Nephron progenitor cell (in vitro differentiated cells): Measurements from ENCODE around the gene SPATA31D4.

ENCODE experiments used
- DNase-seq: peaks from one replicate; pipeline ENCODE4 v3.0.0; 2021
- H3K27ac Mint-ChIP-seq: 2 replicates; pipeline ENCODE4 v1.8.0; 2021; ENCODE audit warnings: mild to moderate bottlenecking, moderate library complexity, mixed read lengths
- H3K27me3 Mint-ChIP-seq: 2 replicates; pipeline ENCODE4 v1.8.0; 2021; ENCODE audit warnings: mild to moderate bottlenecking, low read depth, mixed read lengths; ENCODE audit not compliant: poor library complexity
- H3K36me3 Mint-ChIP-seq: 2 replicates; pipeline ENCODE4 v1.8.0; 2021; ENCODE audit warnings: low read depth, mixed read lengths
- H3K4me1 Mint-ChIP-seq: 2 replicates; pipeline ENCODE4 v1.8.0; 2021; ENCODE audit warnings: mixed read lengths
- H3K4me3 Mint-ChIP-seq: 2 replicates; pipeline ENCODE4 v1.8.0; 2021; ENCODE audit warnings: mild to moderate bottlenecking, moderate library complexity, mixed read lengths
- H3K9me3 Mint-ChIP-seq: 2 replicates; pipeline ENCODE4 v1.8.0; 2021; ENCODE audit warnings: mild to moderate bottlenecking, moderate library complexity, mixed read lengths
- TF ChIP-seq, protein P1 (sequence below): fragments of 200-600 bp; sonication (generic); IDR thresholded peaks from 2 replicates; pipeline ENCODE4 v1.5.0; 2021; ENCODE audit warnings: antibody characterized with exemption

Gene SPATA31D4

DNA sequence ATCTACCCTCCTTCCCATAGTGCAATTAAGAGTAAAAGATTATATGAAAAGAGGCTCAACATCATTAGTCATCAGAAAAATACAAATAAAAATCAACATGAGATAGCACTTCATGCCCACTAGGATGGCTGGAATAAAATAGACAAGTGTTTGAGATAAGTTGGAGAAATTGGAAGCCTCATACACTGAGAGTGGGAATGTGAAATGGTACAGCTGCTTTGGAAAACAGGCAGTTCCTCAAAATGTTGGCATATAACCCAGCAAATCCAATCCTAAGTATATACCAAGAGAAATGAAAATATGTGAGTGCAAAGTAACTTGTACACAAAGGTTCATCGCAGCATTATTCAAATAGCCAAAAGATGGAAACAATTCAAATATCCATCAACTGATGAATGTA lies 24.9 kb downstream of the SPATA31D4 start:
- H3K9me3 Mint-ChIP-seq = peaks cover 48% of the 10 kb centered on the region
- TF ChIP-seq, protein P1, sequence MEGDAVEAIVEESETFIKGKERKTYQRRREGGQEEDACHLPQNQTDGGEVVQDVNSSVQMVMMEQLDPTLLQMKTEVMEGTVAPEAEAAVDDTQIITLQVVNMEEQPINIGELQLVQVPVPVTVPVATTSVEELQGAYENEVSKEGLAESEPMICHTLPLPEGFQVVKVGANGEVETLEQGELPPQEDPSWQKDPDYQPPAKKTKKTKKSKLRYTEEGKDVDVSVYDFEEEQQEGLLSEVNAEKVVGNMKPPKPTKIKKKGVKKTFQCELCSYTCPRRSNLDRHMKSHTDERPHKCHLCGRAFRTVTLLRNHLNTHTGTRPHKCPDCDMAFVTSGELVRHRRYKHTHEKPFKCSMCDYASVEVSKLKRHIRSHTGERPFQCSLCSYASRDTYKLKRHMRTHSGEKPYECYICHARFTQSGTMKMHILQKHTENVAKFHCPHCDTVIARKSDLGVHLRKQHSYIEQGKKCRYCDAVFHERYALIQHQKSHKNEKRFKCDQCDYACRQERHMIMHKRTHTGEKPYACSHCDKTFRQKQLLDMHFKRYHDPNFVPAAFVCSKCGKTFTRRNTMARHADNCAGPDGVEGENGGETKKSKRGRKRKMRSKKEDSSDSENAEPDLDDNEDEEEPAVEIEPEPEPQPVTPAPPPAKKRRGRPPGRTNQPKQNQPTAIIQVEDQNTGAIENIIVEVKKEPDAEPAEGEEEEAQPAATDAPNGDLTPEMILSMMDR = no peak
- no peak overlapping the region for H3K27ac Mint-ChIP-seq
- peaks cover 15% of the 10 kb centered on the region for H3K27me3 Mint-ChIP-seq
- no peak for DNase-seq
- H3K36me3 Mint-ChIP-seq = peaks cover 15% of the 10 kb centered on the region
- H3K4me3 Mint-ChIP-seq = no peak overlapping the region
- H3K4me1 Mint-ChIP-seq = no peaks in the 10 kb centered on the region

DNA sequence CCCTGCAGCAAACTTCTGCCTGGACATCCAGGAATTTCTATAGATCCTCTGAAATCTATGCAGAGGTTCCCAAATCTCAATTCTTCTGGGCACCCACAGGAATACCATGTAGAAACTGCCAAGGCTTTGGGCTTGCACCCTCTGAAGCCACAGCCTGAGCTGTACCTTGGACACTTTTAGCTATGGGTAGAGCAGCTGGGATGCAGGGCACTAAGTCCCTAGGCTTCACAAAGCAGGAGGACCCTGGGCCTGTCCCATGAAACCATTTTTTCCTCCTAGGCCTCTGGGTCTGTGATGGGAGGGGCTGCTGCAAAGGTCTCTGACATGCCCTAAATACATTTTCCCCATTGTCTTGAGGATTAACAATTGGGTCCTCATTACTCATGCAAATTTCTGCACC lies 27.4 kb downstream of the SPATA31D4 start:
- Mint-ChIP-seq H3K36me3 (peaks cover 15% of the 10 kb centered on the region), H3K4me3 (no peak overlapping the region), H3K27ac (no peak overlapping the region), H3K9me3 (peaks cover 48% of the 10 kb centered on the region), H3K27me3 (peaks cover 5% of the 10 kb centered on the region), H3K4me1 (no peaks in the 10 kb centered on the region)
- TF ChIP-seq, protein P1 = no peak
- DNase-seq = no peak

DNA sequence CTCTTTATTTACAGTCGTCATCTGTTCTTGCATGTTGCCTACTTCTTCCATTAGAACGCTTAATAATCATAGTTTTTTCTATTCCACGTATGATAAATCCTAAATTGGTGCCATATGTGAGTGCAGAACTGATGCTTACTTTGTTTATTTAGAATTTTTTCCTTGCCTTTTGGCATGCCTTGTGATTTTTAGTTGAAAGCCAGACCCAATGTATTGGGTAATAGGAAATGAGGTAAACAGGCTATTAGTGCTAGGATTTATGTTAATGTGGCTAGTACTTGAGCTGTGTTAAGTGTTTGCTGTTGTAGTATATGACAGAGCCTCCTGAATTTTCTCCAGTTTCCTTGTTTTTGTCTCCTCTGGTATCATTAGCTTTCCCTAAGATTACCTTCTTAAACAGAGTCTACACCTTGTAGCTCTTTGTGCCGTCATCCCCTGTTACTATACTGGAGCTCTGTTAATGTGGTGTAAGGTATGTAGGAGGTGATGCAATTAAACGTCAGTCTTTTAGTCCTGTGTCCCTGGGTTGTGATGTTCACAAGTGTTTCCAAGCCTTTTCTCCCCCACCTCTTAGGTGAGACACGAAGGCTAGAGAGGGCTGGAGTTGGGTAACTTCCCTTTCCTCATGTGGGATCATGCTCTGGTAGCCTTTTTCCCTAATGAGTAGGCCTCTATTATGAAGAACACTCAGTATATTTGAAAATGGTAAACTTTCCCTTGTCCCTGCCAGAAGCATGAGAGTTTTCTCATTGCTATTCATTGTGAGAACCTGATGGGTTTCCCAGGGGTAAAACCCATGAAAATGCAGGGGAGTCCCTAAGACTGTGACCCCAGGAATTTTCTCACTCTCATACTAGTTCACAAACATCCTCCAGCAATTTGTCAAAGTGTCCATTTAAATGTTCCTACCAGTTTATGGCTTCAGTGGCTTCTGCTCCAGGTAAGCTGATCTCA lies 36.3 kb downstream of the SPATA31D4 start:
- Mint-ChIP-seq H3K4me3 (no peak overlapping the region), H3K4me1 (no peaks in the 10 kb centered on the region), H3K36me3 (no peaks in the 10 kb centered on the region), H3K27ac (no peak overlapping the region), H3K27me3 (no peaks in the 10 kb centered on the region), H3K9me3 (peaks cover 21% of the 10 kb centered on the region)
- no peak for DNase-seq
- TF ChIP-seq, protein P1 = no peak

DNA sequence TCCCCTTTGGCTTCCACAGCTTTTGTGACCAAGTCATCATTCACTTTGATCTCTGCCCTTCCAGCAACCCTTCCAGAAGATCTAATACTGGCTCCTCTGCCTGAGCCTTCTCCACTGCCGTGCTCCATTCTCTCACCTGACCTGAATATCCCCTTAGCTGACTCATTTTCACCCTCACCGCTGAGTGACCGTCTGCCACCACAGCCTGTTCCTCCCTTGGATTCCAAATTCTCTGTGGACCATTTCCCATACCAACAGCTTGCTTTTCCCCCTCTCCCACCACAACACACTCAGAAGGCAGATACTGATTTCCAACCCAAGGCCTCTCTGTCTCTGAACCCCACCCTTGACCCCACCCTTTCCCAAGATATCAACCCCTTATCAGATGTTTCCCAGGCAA lies 39.8 kb downstream of the SPATA31D4 start:
- Mint-ChIP-seq H3K36me3 (no peaks in the 10 kb centered on the region), H3K4me3 (no peak overlapping the region)
- TF ChIP-seq, protein P1 = no peak

DNA sequence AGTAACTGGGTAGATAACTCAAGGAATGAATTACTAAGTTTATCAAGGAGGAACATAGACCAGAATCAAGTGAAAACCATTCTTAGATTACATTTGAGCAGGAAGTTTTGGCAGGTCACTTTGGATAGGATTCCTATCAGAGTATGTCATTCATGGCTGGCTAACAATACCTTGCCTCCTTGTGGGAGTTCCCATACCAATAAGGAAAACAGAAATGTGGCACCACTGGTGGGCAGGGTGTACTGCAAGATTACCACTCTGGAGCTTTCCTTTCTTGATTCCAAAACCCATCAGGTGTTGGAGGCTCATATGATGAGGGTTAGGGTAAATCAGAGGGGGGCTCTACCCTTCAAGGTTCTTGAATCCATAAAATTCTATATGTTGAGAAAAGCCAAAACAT lies 41.7 kb downstream of the SPATA31D4 start:
- H3K4me1 Mint-ChIP-seq = no peaks in the 10 kb centered on the region

More for the DNA sequence above, 39.8 kb downstream of the SPATA31D4 start:
- DNase-seq = no peak
- Mint-ChIP-seq H3K27me3 (no peaks in the 10 kb centered on the region), H3K27ac (no peak overlapping the region), H3K4me1 (no peaks in the 10 kb centered on the region), H3K9me3 (peaks cover 21% of the 10 kb centered on the region)

More for the DNA sequence above, 41.7 kb downstream of the SPATA31D4 start:
- no peak overlapping the region for H3K27ac Mint-ChIP-seq
- H3K36me3 Mint-ChIP-seq = no peaks in the 10 kb centered on the region
- H3K27me3 Mint-ChIP-seq = no peaks in the 10 kb centered on the region
- TF ChIP-seq, protein P1 = no peak
- H3K9me3 Mint-ChIP-seq = peaks cover 24% of the 10 kb centered on the region
- no peak for DNase-seq
- no peak overlapping the region for H3K4me3 Mint-ChIP-seq
